OCI-LY1 (cell line): ENCODE measurements around the gene PLCD3.

Experiments used
- CTCF ChIP-seq: fragments of 200-600 bp; sonication (generic), shearing (Covaris generic); IDR thresholded peaks from 2 replicates; pipeline ENCODE4 v1.5.1; 2017; ENCODE audit warnings: mild to moderate bottlenecking, antibody characterized with exemption, low read length, moderate library complexity, mixed read lengths
- EZH2 ChIP-seq: fragments of 200-600 bp; sonication (generic), shearing (Covaris generic); IDR thresholded peaks from 2 replicates; pipeline ENCODE4 v1.8.0; 2017; ENCODE audit warnings: borderline replicate concordance, mixed run types, mild to moderate bottlenecking, antibody characterized with exemption, low read length, moderate library complexity, mixed read lengths

GRCh38 chr17:45081047-45081703 lies 51.1 kb downstream of the PLCD3 start:
- TF ChIP-seq CTCF (no peak), EZH2 (no peak)
